Upper lobe of right lung (tissue), 1 donor: ENCODE measurements around the gene MS4A13. TPM values are rescaled to one million over a fixed set of nuclear protein-coding genes. Genes with fewer than 3 reads are reported as not detected.

ENCODE experiments used
- ATAC-seq: fragments of 200-7000 bp; cut with Tn5 transposase; one replicate; pipeline ENCODE4 v1.9.1; 2020; ENCODE audit warnings: mild to moderate bottlenecking, moderate library complexity
- DNase-seq: peaks from one replicate; pipeline ENCODE4 v3.0.0-alpha.2; 2020
- H3K27ac ChIP-seq: fragments of 200-600 bp; one replicate; pipeline ENCODE4 v1.8.0; 2022
- H3K27me3 ChIP-seq: fragments of 200-600 bp; one replicate; pipeline ENCODE4 v1.8.0; 2022; ENCODE audit warnings: mild to moderate bottlenecking
- H3K36me3 ChIP-seq: fragments of 200-600 bp; one replicate; pipeline ENCODE4 v1.8.0; 2022
- H3K4me1 ChIP-seq: fragments of 200-600 bp; one replicate; pipeline ENCODE4 v1.8.0; 2022
- H3K4me3 ChIP-seq: fragments of 200-600 bp; one replicate; pipeline ENCODE4 v1.8.0; 2022; ENCODE audit warnings: mild to moderate bottlenecking
- H3K9me3 ChIP-seq: fragments of 200-600 bp; one replicate; pipeline ENCODE4 v1.8.0; 2022
- CTCF ChIP-seq: fragments of 200-600 bp; IDR thresholded peaks from one replicate; pipeline ENCODE4 v1.8.0; 2022; ENCODE audit warnings: antibody characterized with exemption
- intact Hi-C: fragments of 100-400 bp; cut with DNase I; formaldehyde crosslinking; loops from one replicate; pipeline ENCODE4 v1.11.0; 2022
- total RNA-seq: library from RNA; stranded (reverse); fragmentation: NEBNext Ultra II Directional; extraction: Animal tissue kit (Norgen Biotek cat#: 25700); gene quantifications from one replicate; pipeline ENCODE4 v1.2.1, GENCODE V29; 2021
- donor health status: DM: no; HTN: yes; CAD: no; lungs with severe emphysema.

The MS4A13 gene
- total RNA-seq, 1 donor from 2014 or later = not detected

- H3K4me1 ChIP-seq = no peaks in the 10 kb centered on the region
- ATAC-seq = peak; percentile 82
- H3K36me3 ChIP-seq = no peaks in the 10 kb centered on the region
- H3K9me3 ChIP-seq = no peaks in the 10 kb centered on the region
- intact Hi-C loops = no loop called here
- no peaks in the 10 kb centered on the region for H3K27me3 ChIP-seq
- H3K27ac ChIP-seq = no peak overlapping the region
- DNase-seq = no peak
- no peak overlapping the region for H3K4me3 ChIP-seq
- TF ChIP-seq CTCF = peak; percentile 40
These were observed 29.2 kb upstream of the MS4A13 start for GRCh38 chr11:60485987-60486386.

GRCh38 chr11:60492488-60493009, 22.6 kb upstream of the MS4A13 start, which contains the start of gene MS4A12:
Gene MS4A12 (plus strand): TSS chr11:60492778. CDS start chr11:60497319, 4,541 bp downstream.
- Histone ChIP-seq H3K4me1 (no peaks in the 10 kb centered on the region), H3K4me3 (no peak within 1 kb of the TSS), H3K27ac (no peak within 1 kb of the TSS), H3K9me3 (no peaks in the 10 kb centered on the region), H3K36me3 (no peaks in the 10 kb centered on the region), H3K27me3 (no peaks in the 10 kb centered on the region)
- TF ChIP-seq CTCF = no peak
- intact Hi-C loops = no loop called here
- DNase-seq (no peak), ATAC-seq (no peak)

GRCh38 chr11:60493454-60493853, 21.7 kb upstream of the MS4A13 start:
- Histone ChIP-seq H3K4me1 (no peaks in the 10 kb centered on the region), H3K4me3 (no peak overlapping the region), H3K27me3 (no peaks in the 10 kb centered on the region), H3K27ac (no peak overlapping the region), H3K9me3 (no peaks in the 10 kb centered on the region), H3K36me3 (no peaks in the 10 kb centered on the region)
- DNase-seq (no peak), ATAC-seq (no peak)
- intact Hi-C loops = no loop called here
- TF ChIP-seq CTCF = no peak

- no peaks in the 10 kb centered on the region for H3K27me3 ChIP-seq
- H3K9me3 ChIP-seq = no peaks in the 10 kb centered on the region
- H3K36me3 ChIP-seq = no peaks in the 10 kb centered on the region
- ATAC-seq = no peak
- TF ChIP-seq CTCF = no peak
- no peak overlapping the region for H3K4me3 ChIP-seq
- no peaks in the 10 kb centered on the region for H3K4me1 ChIP-seq
- no peak for DNase-seq
- no peak overlapping the region for H3K27ac ChIP-seq
- intact Hi-C loops = no loop called here
These were observed 16.8 kb upstream of the MS4A13 start for GRCh38 chr11:60498399-60498798.

- ATAC-seq = peak; percentile 56
- TF ChIP-seq CTCF = no peak
- Histone ChIP-seq H3K9me3 (no peaks in the 10 kb centered on the region), H3K4me3 (no peak overlapping the region), H3K27ac (no peak overlapping the region), H3K27me3 (no peaks in the 10 kb centered on the region), H3K36me3 (no peaks in the 10 kb centered on the region), H3K4me1 (no peaks in the 10 kb centered on the region)
- intact Hi-C loops = no loop called here
- no peak for DNase-seq
These were observed 16.3 kb upstream of the MS4A13 start for GRCh38 chr11:60498853-60499252.
